Stimulated activated CD4-positive, alpha-beta T cell treated with anti-CD3 and anti-CD28 coated beads, Interleukin-4, amount 100 ng/mL, for 48 hours (primary cell): Measurements from ENCODE around the gene WDFY4.

Experiments used
- DNase-seq, 2 donors: peaks; one replicate each; pipeline ENCODE4 v3.0.0-alpha.2; 2020; ENCODE audit warnings: low read depth in 2 of 2

WDFY4 gene

GRCh38 chr10:48655411-48656240 lies 29.0 kb upstream of the WDFY4 start:
- DNase-seq, result no peak

GRCh38 chr10:48656241-48656913 lies 28.3 kb upstream of the WDFY4 start:
- peak; percentile 84 to 89 for DNase-seq

DNA sequence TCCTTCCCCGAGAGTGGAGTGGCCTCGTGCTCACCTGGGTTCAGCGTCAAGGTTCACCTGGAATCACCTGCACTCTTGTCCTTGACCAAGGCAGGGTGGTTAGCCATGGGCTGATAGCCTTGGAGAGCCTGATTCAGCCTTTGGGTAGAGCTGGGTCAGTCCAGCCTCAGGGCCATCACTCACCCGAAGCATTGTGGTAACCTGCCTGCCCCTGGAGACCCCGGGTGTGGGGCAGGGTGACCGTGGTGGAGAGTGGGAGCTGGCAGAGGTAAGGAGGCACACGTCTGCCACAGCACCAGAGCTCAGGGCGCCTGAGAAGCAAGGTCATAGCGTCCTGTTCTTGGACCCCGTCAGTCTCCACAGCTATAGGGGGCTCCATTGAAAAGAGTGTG lies 27.8 kb upstream of the WDFY4 start:
- DNase-seq, result no peak

- DNase-seq, result no peak
Measured at GRCh38 chr10:48657416-48657815, 27.3 kb upstream of the WDFY4 start.

DNA sequence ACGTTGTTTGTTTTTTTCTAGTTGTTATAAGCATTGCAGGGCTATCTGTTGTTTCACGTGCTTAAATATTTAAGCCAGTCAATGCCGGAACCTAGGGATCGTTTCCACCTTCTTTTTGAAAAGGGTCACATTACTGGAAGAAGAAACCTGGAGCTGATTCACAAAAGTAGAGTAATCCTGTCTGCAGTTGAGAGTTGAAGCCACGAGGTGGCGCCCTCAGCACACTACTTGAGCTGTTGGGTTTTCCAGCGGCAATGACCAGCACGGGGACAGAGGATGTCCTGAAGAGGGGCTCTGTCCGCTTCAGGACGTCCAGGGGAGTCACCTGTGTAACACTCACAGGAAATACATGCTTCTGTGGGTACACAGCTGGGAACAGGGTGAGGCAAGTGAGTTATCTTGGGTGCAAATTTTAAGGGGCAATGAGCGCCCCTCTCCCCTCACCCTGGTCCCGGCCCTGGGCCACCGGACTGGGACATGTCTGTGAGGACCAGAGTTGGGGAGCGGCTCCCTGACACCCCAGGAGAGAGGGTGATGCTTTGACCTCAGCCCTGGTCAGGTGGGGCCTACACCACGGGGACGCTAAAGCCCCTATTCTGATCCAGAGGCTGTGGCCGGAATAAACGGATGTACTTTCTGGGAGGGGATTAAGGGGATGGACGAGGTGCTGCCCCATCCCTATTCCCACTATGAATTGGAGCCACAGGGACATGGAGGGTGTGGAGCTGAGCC lies 26.3 kb upstream of the WDFY4 start:
- peak; percentile 52 for DNase-seq

GRCh38 chr10:48658975-48659269 lies 25.8 kb upstream of the WDFY4 start:
- no peak for DNase-seq

- DNase-seq, result no peak
Measured at GRCh38 chr10:48659790-48660189, 24.9 kb upstream of the WDFY4 start.

- DNase-seq, result no peak
Measured at GRCh38 chr10:48661441-48661840, 23.2 kb upstream of the WDFY4 start.

DNA sequence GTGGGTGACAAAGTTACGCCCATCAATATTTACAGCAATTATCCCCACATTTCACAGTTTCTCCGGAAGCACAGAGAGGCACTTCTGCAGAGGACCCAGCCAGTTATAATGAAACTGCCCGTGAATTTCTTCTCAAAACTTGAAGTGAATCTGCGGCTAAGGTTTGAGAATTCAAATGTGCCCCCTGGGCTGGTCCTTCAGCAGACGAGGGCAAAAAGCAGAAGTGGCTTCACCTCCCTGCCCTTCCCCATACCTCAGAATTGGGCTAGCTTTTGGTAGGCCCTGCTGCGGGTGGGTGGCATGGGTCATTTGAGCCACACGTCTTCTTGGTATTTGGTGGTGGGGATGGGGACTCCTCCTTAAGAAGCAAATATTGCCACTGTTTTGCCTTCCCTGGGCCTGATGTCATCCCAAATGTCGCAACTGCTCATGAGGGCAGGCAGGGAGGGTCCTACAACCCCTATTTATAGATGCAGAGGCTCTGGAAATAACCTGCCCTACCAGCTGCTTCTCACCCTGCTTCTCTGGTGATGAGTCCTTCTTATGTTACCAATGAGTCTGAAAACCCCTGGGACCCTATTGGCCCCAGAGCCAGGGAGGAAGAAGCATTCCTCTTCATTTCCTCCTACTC lies 16.6 kb upstream of the WDFY4 start:
- DNase-seq, result no peak

DNA sequence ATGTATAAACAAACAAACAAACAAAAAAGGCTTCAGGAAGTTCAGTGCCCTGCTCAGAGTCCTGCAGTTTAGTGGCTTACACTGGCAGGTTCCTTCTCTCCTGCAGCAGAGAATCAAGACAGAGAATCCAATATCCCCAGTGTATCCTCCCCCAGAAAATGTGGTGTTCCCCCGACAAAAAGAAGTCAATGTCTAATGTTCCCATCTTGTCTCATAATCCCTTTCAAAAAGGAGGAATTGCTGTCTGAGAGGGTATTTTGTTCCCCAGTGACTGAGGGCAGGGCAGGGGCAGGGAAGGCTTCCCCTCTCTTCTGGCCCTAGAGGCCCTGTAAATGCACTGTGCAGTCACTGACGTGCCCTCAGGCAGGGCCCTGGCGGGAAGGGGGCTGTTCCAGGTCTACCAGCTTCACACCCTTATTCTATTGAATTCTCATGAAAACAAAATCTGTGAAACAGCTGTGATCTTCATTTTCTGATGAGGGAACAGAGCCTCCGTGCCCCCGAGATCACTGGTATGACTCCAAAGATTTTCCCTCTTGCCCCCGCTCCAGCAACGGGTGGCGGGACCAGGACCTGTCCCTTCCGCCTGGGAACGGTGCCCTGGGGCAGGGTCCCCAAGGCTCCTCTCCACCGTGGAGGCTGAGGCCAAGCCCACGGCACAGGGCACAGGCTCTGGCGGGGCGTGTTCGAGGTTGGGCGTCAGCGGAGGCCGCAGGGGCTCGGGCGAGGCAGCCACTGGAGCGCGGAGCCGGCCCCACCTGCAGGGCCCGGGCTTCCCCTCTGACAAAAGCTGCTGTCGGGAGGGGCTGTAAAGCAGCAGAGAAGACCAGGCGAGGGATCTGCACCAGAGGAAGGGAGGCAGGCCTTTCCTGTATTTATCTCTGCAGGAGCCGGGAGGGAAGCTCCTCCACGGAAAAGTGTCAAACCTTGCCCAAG lies 13.4 kb upstream of the WDFY4 start:
- no peak for DNase-seq

- DNase-seq, result no peak
Measured at GRCh38 chr10:48671914-48672595, 12.6 kb upstream of the WDFY4 start.

- DNase-seq, result no peak
Measured at GRCh38 chr10:48672596-48673265, 11.9 kb upstream of the WDFY4 start.

DNA sequence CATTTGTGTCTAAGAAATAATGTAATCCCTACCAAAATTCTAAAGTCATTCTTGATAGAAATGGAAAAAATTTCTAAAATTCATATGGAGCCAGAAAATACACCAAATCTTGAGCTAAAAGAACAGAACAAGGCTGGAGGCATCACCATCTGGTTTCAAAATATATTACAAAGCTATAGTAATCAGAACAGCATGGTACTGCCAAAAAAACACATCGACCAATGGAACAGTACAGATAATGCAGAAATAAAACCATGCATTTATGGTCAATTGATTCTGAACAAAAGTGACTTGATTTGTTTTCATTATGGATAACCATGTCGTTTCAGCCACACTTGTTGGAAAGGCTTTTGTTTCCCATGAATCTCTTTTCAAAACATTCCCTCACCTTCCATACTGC lies 7.0 kb upstream of the WDFY4 start:
- DNase-seq, result no peak

DNA sequence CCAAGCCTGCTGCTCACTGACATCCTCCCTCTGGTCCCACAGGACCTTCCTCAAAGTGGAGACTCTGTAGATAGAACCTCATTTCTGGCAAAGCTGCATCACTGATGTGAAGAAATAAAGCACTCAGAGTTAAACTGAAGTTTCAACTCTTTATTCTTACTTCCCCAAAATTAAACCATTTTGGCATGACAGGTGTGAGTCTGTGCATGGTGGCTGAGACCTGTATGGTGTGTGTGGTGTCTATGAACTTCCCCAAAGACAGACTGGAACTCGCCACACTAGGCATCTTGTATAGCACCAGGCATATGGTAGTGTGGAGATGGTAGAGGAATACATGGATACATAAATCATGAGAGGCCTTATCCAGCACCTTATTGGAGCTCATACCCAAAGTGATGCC lies 6.6 kb upstream of the WDFY4 start:
- no peak for DNase-seq

DNA sequence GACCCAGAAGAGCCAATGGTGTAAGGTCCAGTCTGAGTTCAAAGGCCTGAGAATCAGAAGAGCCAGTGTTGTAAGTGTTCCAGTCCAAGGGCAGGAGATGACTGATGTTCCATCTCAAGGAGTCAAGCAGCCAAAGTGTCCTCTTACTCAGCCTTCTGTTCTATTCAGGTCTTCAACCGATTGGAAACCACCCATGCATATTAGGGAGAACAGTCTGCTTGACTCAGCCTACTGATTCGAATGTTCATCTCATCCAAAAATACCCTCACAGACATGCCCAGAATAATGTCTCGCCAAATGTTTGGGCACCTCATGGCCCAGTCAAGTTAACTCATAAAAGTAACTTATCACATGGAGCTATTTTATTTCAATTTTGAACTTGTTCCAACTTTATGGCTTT lies 2.9 kb upstream of the WDFY4 start:
- DNase-seq, result no peak

DNA sequence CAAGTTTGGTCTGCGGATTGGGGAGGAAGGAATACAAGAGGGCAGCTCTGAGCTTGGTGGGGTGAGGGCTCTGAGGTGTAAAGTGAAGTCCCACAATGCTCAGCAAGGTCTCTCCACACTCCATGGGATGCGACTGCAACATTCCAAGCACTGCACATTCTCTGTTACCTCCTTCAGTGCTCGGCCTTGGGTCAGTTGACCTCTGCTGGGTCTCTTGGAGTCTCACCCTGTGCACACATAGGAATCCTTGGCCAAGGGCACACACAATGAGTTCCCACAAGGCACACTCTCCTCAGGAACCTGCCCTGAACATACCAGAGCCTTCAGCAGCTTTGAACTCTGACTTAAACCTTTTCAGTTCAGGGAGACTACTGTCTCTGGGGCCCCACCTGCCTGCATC lies 2.4 kb upstream of the WDFY4 start:
- no peak for DNase-seq

- DNase-seq, result no peak
Measured at GRCh38 chr10:48683424-48683823, 1.2 kb upstream of the WDFY4 start.

DNA sequence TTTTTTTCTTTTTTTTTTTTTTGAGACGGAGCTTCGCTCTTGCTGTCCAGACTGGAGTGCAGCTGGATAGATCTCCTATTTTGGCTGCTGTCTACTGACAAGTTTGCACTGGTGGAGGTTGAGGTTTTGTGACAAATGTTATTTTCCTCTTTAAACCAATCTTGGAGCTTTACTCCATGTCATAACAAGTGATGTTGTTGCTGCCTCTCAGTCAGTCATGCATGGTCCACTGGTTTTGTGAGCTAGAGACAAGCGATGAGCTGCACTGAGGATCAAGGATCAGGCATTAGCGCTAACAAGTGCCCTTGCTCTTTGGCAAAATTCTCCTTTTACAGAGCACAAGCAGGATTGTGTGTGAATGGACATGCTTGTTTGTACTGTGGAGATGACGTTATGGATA lies 805 bp upstream of the WDFY4 start:
- DNase-seq, result no peak

GRCh38 chr10:48684463-48684791 lies 246 bp upstream of the WDFY4 start:
- no peak for DNase-seq

DNA sequence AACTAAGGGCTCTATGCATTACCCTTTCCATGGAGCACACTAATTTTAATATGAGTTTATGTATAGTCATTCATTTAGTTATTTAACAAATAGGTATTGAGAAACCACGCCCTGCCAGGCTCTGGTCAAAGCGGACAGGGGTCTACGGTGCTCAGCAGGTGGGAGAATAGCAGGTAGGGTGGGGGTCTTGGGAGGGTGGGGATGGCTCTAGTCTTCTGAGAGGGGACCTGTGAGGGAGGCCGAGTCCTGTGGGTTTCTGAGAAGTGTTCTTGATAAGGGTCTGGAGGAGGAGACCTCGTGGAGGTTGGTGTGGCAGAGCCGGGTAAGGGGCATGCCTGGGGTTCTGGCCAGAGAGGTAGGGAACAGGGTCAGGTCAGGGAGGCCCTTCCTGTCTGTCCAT lies 1.1 kb downstream of the WDFY4 start:
- DNase-seq, result no peak
